GM21515 (cell line): Measurements from ENCODE around the gene POGLUT3.

Source experiments
- ATAC-seq: cut with Tn5 transposase; IDR thresholded peaks from one replicate; pipeline ENCODE4 v1.9.1; 2021; ENCODE audit not compliant: unreplicated experiment

POGLUT3 gene

GRCh38 chr11:108498046-108498815 is at the start of gene POGLUT3:
POGLUT3 (minus strand) TSS chr11:108498384; CDS start chr11:108498366, 18 bp downstream.
- ATAC-seq = peak; percentile 58

DNA sequence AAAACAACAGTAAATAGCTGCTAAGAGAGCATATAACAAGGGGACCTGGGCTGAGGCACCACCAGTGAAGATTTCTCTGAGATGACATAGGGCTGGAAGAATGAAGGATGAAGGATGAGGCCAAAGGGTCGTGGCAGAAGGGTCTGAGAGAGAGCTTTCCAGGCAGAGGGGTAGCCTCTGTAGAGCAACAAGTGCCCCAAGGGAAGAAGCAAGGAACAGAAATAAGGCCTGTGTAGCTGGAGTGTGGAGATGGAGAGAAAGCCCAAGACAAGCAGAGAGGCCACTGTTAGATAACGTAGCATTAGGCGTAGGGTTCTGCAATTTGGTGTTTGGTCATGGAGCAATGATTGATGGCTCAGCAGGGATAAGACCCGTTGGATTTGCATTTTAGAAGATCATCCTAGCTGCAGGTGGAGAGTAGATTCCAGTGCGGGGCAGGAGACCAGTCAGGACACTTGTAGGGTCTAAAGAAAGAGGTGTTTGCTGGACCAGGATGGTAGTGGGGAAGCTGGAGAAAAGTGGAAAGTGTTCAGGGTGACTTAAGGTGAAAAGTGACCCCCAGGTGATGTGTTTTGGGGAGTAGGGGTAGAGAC is 47.8 kb upstream of the POGLUT3 start:
- no peak for ATAC-seq

DNA sequence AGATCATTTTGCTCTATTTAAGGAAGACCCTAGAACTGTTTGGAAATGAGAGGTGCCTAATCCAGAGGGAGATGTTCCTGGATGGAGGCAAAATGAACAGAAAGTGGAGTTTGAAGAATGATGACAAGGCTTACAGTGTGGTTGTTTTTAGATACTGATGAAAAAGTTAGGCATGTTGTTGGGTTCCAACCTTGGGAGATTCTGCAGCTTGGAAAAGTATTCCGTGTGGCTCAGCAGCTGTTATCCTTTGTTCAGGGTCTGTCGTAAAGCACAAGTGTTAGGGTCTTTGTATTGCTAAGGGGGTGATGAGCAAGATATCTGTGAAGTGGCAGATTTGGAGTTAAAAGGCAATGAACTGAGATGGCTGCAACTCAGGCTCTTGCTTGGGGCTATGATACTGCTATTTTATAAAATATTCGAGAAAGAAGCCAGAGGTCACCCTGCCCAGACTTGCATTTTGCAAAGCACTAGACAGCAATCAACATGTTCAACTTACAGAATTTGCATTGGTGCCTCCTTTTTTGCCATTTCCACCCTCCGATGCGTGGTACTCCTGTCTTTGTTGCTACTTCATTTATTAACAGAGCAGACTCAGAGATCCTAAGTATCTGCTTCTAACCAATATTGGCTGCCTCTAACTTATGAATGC is 45.3 kb upstream of the POGLUT3 start:
- no peak for ATAC-seq

GRCh38 chr11:108541531-108541930 is 43.3 kb upstream of the POGLUT3 start:
- ATAC-seq = no peak

GRCh38 chr11:108538502-108538901 is 40.3 kb upstream of the POGLUT3 start:
- no peak for ATAC-seq

DNA sequence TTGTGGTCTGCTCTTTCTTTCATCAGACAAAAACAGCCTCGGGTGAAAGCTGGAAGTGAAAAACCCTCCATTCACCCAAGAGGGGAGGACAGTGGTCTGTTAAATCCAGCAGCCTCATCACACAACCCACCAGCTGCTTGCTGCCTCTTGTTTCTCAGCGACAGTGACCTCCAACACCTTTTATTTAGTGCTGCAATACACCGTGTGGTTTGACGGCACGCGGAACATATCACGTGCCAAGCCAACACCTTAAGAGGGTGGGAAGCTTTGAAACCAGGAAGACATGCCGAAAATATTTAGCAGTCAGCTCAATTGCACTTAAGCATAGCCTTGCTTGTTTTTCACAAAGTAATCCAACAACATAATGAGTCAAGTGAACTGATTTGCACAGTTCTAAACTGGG is 39.8 kb upstream of the POGLUT3 start:
- no peak for ATAC-seq

DNA sequence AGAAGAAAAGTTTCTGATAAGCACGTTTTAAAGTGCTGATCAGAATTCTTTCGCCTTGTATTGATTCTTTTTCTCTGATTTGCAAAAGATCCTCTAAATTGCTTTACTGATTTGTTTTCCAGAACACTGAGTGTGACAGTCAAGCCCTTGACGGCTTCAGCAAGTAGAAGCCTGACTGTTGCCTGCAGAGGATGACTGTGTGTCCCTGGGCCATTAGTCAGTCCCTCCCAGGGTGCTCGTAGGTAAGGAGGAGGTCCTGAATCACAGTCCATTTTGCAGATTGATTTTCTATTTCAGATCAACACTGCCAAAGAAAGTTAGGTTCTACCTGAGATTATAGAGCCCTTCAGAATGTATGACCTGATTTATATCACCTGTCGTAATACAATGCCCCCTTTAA is 38.6 kb upstream of the POGLUT3 start:
- no peak for ATAC-seq

GRCh38 chr11:108535384-108535955 is 37.3 kb upstream of the POGLUT3 start:
- no peak for ATAC-seq

GRCh38 chr11:108534274-108534882 is 36.2 kb upstream of the POGLUT3 start:
- no peak for ATAC-seq

DNA sequence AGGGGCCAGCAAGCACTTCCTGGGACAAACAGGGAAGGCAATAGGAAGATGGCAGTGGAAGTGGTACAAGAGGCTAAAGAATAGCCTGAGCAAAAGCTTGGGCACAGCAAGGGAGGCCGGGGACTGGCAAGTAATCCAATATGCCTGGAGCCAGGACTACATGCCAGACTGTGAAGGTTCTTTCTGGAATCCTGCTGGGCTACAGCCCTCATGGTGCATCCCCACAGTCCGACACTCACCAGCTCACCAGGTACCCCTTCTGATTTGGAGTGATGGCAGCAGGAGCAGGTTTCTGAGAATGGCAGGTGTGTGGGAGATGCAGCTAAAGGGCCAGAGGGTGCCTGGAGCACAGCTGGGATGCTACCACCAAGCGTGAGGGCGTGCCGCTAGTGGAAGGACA is 32.2 kb upstream of the POGLUT3 start:
- no peak for ATAC-seq

- no peak for ATAC-seq
These were observed 29.2 kb upstream of the POGLUT3 start for GRCh38 chr11:108527382-108527781.

GRCh38 chr11:108525161-108525560 is 27.0 kb upstream of the POGLUT3 start:
- ATAC-seq = no peak

DNA sequence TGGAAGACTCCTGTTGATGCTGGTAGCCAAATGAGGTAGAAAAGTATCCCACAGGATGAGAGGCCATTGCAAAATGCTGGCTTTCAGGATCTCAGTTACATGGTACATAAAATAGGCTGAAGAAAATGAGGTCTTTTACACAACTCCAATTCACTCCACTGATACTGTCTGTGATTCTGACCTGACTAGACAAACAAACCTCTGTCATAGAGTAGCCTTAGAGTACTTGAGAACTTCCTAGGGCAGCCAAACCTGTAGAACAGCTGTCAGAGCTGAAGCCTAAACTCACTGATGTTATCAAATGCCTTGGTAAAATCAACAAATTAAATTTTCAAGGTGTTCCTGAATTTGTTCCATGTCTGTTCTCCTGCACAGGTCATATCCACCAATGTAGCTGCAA is 26.2 kb upstream of the POGLUT3 start:
- no peak for ATAC-seq

GRCh38 chr11:108522318-108522717 is 24.1 kb upstream of the POGLUT3 start:
- ATAC-seq = no peak

GRCh38 chr11:108518581-108518980 is 20.4 kb upstream of the POGLUT3 start:
- ATAC-seq = no peak

- ATAC-seq = no peak
These were observed 17.9 kb upstream of the POGLUT3 start for GRCh38 chr11:108516125-108516524.

- no peak for ATAC-seq
These were observed 14.5 kb upstream of the POGLUT3 start for GRCh38 chr11:108512708-108513107.

DNA sequence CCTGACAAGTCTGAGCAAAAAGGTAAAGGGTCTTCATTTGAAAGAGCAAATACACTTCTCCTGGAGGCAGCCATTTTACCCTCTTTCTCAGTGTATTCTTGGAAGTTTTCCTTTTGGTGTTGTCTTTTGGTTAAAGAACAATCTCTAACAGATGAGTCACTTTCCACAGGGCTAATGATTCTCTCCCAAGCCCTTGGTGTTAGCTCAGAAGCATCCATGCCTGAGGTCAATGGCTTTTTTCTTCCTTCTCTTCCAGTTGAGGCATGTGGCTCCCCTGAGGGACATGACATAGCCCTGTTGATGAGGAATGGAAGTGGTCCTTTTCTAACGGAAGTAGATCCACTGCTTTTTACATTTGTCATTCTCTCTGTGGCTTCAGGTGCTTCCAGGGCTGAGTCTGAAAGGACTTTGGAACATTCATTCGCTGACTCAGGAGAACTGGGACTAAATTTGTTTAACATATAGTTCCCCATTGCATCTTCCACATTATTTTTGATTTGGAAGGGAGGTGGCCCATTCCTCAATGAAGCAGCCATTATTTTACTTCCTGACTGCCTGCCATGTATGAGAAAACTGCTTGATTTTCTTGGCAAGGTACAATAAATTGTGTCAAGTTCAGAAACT is 13.8 kb upstream of the POGLUT3 start:
- no peak for ATAC-seq

DNA sequence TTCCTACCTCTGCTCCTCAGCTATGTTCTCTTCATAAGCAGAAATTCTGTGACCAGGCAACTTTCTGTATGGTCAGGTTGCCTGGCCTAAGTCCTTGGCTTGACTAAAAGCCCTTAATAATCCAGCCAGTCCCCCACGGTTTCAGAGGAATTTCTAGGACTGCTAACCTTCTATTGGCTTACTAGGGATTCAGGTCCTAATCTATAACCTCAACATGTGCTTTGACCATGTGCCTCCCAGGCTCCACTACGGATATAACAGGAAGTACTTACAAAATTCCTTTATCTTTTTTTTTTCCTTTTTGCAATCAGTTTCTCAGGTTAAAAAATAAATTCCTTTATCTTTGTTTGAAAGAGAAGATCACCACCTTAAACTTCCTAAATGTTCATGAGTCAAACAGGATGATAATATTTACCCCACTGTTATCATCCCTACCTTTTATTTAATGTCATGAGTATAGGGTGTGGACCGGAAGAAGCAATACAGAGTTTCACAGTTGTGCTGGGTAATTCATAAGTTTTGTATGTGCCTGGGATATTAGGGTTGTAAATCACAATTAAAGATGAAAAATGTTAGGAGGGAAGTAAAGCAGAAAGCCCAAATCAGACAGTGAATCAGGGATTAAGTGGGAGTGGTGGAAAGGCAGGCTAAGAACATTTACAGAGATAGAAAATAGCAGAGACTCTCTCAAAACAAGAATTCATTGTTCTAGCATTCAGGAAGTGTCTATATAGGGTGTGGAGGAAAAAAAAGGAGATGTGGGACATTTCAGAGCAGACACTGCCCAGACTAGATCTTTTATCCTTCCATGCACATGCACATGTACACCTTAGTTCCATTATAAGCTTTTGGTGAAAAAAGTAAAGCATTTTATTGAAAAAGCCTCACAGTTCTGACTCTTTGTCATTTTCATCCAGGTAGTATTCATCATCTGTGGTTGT is 10.7 kb upstream of the POGLUT3 start:
- no peak for ATAC-seq

DNA sequence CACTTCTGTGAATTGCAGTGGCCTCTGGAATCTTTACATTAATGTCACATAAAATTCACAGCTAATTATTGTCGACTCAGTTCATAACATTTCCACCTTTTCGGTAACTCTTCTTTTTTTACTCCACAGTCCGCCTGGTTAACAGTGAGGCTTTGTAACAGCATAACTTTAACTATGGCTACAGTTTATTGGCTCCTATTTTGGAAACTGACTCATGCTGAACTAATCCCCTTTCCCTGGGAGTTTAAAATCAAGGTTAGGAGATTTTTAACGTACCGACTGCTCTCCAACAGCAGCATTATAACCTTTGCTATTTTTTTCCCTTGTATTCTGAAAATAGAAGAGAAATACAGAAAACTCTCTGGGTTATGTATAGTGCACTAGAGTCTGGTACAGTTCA is 3.2 kb upstream of the POGLUT3 start:
- ATAC-seq = no peak
